WTC11 (cell line): Measurements from ENCODE around the gene GALNT16. TPM values are rescaled to one million over a fixed set of nuclear protein-coding genes. Genes with fewer than 3 reads are reported as not detected.

Experiments
- ATAC-seq: fragments of 200-7000 bp; cut with Tn5 transposase; 2 replicates; pipeline ENCODE4 v1.10.0; 2021; ENCODE audit warnings: mild to moderate bottlenecking, moderate library complexity
- CTCF ChIA-PET: fragments of 300-600 bp; sonication (Branson Sonifier 250); formaldehyde crosslinking; loops from one replicate; lab custom pipeline; 2021; ENCODE audit warnings: antibody characterized with exemption; lab: Charles Lee
- POLR2A ChIA-PET: fragments of 350-600 bp; sonication (Branson Sonifier 250); formaldehyde crosslinking; loops from one replicate; lab custom pipeline; 2021; ENCODE audit warnings: antibody characterized with exemption; lab: Charles Lee
- DNase-seq: peaks from one replicate; pipeline ENCODE4 v3.0.0; 2021; ENCODE audit warnings: low spot score
- H3K27ac Mint-ChIP-seq: 2 replicates; pipeline ENCODE4 v1.8.0; 2021; ENCODE audit warnings: mixed read lengths
- H3K27me3 Mint-ChIP-seq: 2 replicates; pipeline ENCODE4 v1.8.0; 2021; ENCODE audit warnings: low read depth, mild to moderate bottlenecking, moderate library complexity, mixed read lengths
- H3K36me3 Mint-ChIP-seq: 2 replicates; pipeline ENCODE4 v1.8.0; 2021; ENCODE audit warnings: mixed read lengths
- H3K4me1 Mint-ChIP-seq: 2 replicates; pipeline ENCODE4 v1.8.0; 2022; ENCODE audit warnings: mixed read lengths
- H3K4me3 Mint-ChIP-seq: 2 replicates; pipeline ENCODE4 v1.8.0; 2021; ENCODE audit warnings: mild to moderate bottlenecking, moderate library complexity, mixed read lengths
- H3K9me3 Mint-ChIP-seq: 2 replicates; pipeline ENCODE4 v1.8.0; 2021; ENCODE audit warnings: mixed read lengths
- ATF1 ChIP-seq: sonication (generic); formaldehyde crosslinking; IDR thresholded peaks from 2 replicates; pipeline ENCODE4 v1.8.1; 2023; ENCODE audit warnings: mild to moderate bottlenecking, moderate library complexity, missing genetic modification reagents
- CBFB ChIP-seq: sonication (generic); formaldehyde crosslinking; IDR thresholded peaks from 2 replicates; pipeline ENCODE4 v1.8.1; 2022; ENCODE audit warnings: mild to moderate bottlenecking, low read depth, missing genetic modification reagents
- CREM ChIP-seq: sonication (generic); formaldehyde crosslinking; IDR thresholded peaks from 2 replicates; pipeline ENCODE4 v1.8.1; 2022; ENCODE audit warnings: mild to moderate bottlenecking, missing genetic modification reagents, moderate library complexity
- JUN ChIP-seq: sonication (generic); formaldehyde crosslinking; IDR thresholded peaks from 2 replicates; pipeline ENCODE4 v1.8.0; 2023; ENCODE audit warnings: mild to moderate bottlenecking, missing genetic modification reagents
- NR1H2 ChIP-seq: sonication (generic); formaldehyde crosslinking; IDR thresholded peaks from 2 replicates; pipeline ENCODE4 v1.9.0; 2021; ENCODE audit warnings: mild to moderate bottlenecking, moderate library complexity, missing genetic modification reagents
- NR2C2 ChIP-seq: sonication (generic); formaldehyde crosslinking; IDR thresholded peaks from 2 replicates; pipeline ENCODE4 v1.8.0; 2022; ENCODE audit warnings: mild to moderate bottlenecking, missing genetic modification reagents
- NR3C1 ChIP-seq: sonication (generic); formaldehyde crosslinking; conservative IDR thresholded peaks from 2 replicates; pipeline ENCODE4 v1.8.1; 2023; ENCODE audit warnings: low read depth, mild to moderate bottlenecking, missing genetic modification reagents
- SMAD3 ChIP-seq: sonication (generic); formaldehyde crosslinking; IDR thresholded peaks from 2 replicates; pipeline ENCODE4 v1.8.0; 2022; ENCODE audit warnings: missing genetic modification reagents, mild to moderate bottlenecking, borderline replicate concordance
- ZNF121 ChIP-seq: sonication (generic); formaldehyde crosslinking; IDR thresholded peaks from 2 replicates; pipeline ENCODE4 v1.8.0; 2023; ENCODE audit warnings: missing genetic modification reagents
- ZNF219 ChIP-seq: sonication (generic); formaldehyde crosslinking; IDR thresholded peaks from 2 replicates; pipeline ENCODE4 v1.8.0; 2023; ENCODE audit warnings: missing genetic modification reagents, mild to moderate bottlenecking, borderline replicate concordance
- ZNF396 ChIP-seq: fragments of 250-450 bp; sonication (Bioruptor Pico); IDR thresholded peaks from 2 replicates; pipeline ENCODE4 v1.8.0; 2021; ENCODE audit warnings: mild to moderate bottlenecking, moderate library complexity, borderline replicate concordance
- ZNF416 ChIP-seq: fragments of 250-450 bp; sonication (Bioruptor Pico); IDR thresholded peaks from 2 replicates; pipeline ENCODE4 v1.9.0; 2021; ENCODE audit warnings: mild to moderate bottlenecking, inconsistent platforms
- total RNA-seq: library from RNA; stranded (reverse); gene quantifications from 3 replicates; pipeline ENCODE4 v1.2.3, GENCODE V29; 2021
- TF ChIP-seq, protein P1 (sequence below): sonication (generic); formaldehyde crosslinking; IDR thresholded peaks from 2 replicates; pipeline ENCODE4 v1.8.0; 2022; ENCODE audit warnings: missing genetic modification reagents
- TF ChIP-seq, protein P2 (sequence below): sonication (generic); formaldehyde crosslinking; IDR thresholded peaks from 2 replicates; pipeline ENCODE4 v1.8.0; 2022; ENCODE audit warnings: mild to moderate bottlenecking, missing genetic modification reagents
- TF ChIP-seq, protein P3 (sequence below): sonication (generic); formaldehyde crosslinking; IDR thresholded peaks from 2 replicates; pipeline ENCODE4 v1.8.1; 2023; ENCODE audit warnings: mild to moderate bottlenecking, missing genetic modification reagents, moderate library complexity
- TF ChIP-seq, protein P4 (sequence below): sonication (generic); formaldehyde crosslinking; IDR thresholded peaks from 2 replicates; pipeline ENCODE4 v1.8.1; 2022; ENCODE audit warnings: low read depth, missing genetic modification reagents, borderline replicate concordance
- TF ChIP-seq, protein P5 (sequence below): sonication (generic); formaldehyde crosslinking; IDR thresholded peaks from 2 replicates; pipeline ENCODE4 v1.8.0; 2022; ENCODE audit warnings: mild to moderate bottlenecking, missing genetic modification reagents
- TF ChIP-seq, protein P6 (sequence below): sonication (generic); formaldehyde crosslinking; IDR thresholded peaks from 2 replicates; pipeline ENCODE4 v1.8.1; 2022; ENCODE audit warnings: mild to moderate bottlenecking, missing genetic modification reagents, moderate library complexity, borderline replicate concordance
- TF ChIP-seq, protein P7 (sequence below): sonication (generic); formaldehyde crosslinking; IDR thresholded peaks from 2 replicates; pipeline ENCODE4 v1.8.0; 2023; ENCODE audit warnings: missing genetic modification reagents, mild to moderate bottlenecking, borderline replicate concordance

The GALNT16 gene
- total RNA-seq, 1 experiment from 2014 or later: 4.5 TPM

DNA sequence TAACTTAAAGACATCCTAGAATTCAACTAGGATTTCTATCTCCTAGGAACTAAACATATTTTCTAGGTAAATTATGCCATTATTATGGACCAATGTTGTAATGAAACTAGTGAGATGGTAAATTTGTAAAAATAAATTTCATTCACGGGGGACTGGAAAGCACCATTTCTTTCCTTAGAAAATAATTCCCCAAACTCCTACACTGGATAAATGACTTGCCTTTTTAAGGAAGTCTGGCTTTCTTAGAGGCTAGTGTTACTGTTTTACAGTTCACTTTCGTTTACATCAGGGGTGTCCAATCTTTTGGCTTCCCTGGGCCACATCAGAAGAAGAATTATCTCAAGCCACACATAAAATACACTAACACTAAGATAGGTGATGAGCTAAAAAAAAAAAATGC, 141.9 kb downstream of the GALNT16 start:
- TF ChIP-seq NR1H2 (CRISPR knock-in tag): no peak
- no peak for TF ChIP-seq ATF1 (CRISPR knock-in tag)
- TF ChIP-seq, protein P1, sequence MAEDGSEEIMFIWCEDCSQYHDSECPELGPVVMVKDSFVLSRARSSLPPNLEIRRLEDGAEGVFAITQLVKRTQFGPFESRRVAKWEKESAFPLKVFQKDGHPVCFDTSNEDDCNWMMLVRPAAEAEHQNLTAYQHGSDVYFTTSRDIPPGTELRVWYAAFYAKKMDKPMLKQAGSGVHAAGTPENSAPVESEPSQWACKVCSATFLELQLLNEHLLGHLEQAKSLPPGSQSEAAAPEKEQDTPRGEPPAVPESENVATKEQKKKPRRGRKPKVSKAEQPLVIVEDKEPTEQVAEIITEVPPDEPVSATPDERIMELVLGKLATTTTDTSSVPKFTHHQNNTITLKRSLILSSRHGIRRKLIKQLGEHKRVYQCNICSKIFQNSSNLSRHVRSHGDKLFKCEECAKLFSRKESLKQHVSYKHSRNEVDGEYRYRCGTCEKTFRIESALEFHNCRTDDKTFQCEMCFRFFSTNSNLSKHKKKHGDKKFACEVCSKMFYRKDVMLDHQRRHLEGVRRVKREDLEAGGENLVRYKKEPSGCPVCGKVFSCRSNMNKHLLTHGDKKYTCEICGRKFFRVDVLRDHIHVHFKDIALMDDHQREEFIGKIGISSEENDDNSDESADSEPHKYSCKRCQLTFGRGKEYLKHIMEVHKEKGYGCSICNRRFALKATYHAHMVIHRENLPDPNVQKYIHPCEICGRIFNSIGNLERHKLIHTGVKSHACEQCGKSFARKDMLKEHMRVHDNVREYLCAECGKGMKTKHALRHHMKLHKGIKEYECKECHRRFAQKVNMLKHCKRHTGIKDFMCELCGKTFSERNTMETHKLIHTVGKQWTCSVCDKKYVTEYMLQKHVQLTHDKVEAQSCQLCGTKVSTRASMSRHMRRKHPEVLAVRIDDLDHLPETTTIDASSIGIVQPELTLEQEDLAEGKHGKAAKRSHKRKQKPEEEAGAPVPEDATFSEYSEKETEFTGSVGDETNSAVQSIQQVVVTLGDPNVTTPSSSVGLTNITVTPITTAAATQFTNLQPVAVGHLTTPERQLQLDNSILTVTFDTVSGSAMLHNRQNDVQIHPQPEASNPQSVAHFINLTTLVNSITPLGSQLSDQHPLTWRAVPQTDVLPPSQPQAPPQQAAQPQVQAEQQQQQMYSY (CRISPR knock-in tag): no peak
- TF ChIP-seq, protein P2, sequence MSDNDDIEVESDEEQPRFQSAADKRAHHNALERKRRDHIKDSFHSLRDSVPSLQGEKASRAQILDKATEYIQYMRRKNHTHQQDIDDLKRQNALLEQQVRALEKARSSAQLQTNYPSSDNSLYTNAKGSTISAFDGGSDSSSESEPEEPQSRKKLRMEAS (CRISPR knock-in tag): no peak
- TF ChIP-seq ZNF416 (CRISPR knock-in tag): no peak
- TF ChIP-seq, protein P3, sequence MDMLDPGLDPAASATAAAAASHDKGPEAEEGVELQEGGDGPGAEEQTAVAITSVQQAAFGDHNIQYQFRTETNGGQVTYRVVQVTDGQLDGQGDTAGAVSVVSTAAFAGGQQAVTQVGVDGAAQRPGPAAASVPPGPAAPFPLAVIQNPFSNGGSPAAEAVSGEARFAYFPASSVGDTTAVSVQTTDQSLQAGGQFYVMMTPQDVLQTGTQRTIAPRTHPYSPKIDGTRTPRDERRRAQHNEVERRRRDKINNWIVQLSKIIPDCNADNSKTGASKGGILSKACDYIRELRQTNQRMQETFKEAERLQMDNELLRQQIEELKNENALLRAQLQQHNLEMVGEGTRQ (CRISPR knock-in tag): no peak
- no peak for TF ChIP-seq ZNF219 (CRISPR knock-in tag)
- TF ChIP-seq, protein P4, sequence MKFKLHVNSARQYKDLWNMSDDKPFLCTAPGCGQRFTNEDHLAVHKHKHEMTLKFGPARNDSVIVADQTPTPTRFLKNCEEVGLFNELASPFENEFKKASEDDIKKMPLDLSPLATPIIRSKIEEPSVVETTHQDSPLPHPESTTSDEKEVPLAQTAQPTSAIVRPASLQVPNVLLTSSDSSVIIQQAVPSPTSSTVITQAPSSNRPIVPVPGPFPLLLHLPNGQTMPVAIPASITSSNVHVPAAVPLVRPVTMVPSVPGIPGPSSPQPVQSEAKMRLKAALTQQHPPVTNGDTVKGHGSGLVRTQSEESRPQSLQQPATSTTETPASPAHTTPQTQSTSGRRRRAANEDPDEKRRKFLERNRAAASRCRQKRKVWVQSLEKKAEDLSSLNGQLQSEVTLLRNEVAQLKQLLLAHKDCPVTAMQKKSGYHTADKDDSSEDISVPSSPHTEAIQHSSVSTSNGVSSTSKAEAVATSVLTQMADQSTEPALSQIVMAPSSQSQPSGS (CRISPR knock-in tag): no peak
- no peak for TF ChIP-seq JUN (CRISPR knock-in tag)
- no peak for TF ChIP-seq NR2C2 (CRISPR knock-in tag)
- TF ChIP-seq SMAD3 (CRISPR knock-in tag): no peak
- TF ChIP-seq, protein P5, sequence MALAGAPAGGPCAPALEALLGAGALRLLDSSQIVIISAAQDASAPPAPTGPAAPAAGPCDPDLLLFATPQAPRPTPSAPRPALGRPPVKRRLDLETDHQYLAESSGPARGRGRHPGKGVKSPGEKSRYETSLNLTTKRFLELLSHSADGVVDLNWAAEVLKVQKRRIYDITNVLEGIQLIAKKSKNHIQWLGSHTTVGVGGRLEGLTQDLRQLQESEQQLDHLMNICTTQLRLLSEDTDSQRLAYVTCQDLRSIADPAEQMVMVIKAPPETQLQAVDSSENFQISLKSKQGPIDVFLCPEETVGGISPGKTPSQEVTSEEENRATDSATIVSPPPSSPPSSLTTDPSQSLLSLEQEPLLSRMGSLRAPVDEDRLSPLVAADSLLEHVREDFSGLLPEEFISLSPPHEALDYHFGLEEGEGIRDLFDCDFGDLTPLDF: no peak
- TF ChIP-seq, all 79 proteins: peak for 0
- peaks cover 3% of the 10 kb centered on the region; the same call in 1 of the 2 replicates for H3K36me3 Mint-ChIP-seq
- H3K9me3 Mint-ChIP-seq: no peaks in the 10 kb centered on the region
- no peaks in the 10 kb centered on the region for H3K27me3 Mint-ChIP-seq
- H3K4me1 Mint-ChIP-seq: peaks cover 28% of the 10 kb centered on the region
- ATAC-seq (no peak), DNase-seq (no peak)
- no peak overlapping the region for H3K27ac Mint-ChIP-seq
- POLR2A ChIA-PET: no interaction called here
- CTCF ChIA-PET: no interaction called here
- no peak overlapping the region for H3K4me3 Mint-ChIP-seq

DNA sequence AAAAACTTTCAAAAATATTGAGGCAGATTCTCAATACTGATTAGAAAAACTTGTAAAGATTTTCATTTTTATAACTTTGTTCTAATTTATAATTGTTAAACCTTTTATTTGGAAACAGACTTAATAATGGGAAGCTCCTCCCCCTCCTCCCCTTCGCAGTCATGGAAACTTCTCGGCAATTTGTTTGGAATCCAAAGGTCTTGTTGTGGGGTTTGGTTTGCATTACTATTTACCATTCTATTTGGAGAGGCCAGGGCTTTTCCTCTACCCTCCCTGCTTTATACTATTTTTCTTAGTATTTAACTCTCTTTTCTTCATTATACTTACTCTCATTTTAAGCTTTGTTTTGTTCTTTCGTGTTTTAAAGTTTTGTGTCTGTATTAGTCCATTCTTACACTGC, 144.5 kb downstream of the GALNT16 start:
- ChIA-PET POLR2A (no interaction called here), CTCF (no interaction called here)
- H3K9me3 Mint-ChIP-seq: no peaks in the 10 kb centered on the region
- ATAC-seq (no peak), DNase-seq (no peak)
- no peaks in the 10 kb centered on the region for H3K27me3 Mint-ChIP-seq
- no peak overlapping the region for H3K4me3 Mint-ChIP-seq
- no peaks in the 10 kb centered on the region for H3K36me3 Mint-ChIP-seq
- H3K4me1 Mint-ChIP-seq: peaks cover 19% of the 10 kb centered on the region
- no peak overlapping the region for H3K27ac Mint-ChIP-seq
- TF ChIP-seq NR3C1 (CRISPR knock-in tag) (no peak), CREM (CRISPR knock-in tag) (no peak), CBFB (no peak), ZNF121 (CRISPR knock-in tag) (no peak), ZNF396 (CRISPR knock-in tag) (no peak)
- TF ChIP-seq, protein P6, sequence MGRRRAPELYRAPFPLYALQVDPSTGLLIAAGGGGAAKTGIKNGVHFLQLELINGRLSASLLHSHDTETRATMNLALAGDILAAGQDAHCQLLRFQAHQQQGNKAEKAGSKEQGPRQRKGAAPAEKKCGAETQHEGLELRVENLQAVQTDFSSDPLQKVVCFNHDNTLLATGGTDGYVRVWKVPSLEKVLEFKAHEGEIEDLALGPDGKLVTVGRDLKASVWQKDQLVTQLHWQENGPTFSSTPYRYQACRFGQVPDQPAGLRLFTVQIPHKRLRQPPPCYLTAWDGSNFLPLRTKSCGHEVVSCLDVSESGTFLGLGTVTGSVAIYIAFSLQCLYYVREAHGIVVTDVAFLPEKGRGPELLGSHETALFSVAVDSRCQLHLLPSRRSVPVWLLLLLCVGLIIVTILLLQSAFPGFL (CRISPR knock-in tag): no peak
- TF ChIP-seq, protein P7, sequence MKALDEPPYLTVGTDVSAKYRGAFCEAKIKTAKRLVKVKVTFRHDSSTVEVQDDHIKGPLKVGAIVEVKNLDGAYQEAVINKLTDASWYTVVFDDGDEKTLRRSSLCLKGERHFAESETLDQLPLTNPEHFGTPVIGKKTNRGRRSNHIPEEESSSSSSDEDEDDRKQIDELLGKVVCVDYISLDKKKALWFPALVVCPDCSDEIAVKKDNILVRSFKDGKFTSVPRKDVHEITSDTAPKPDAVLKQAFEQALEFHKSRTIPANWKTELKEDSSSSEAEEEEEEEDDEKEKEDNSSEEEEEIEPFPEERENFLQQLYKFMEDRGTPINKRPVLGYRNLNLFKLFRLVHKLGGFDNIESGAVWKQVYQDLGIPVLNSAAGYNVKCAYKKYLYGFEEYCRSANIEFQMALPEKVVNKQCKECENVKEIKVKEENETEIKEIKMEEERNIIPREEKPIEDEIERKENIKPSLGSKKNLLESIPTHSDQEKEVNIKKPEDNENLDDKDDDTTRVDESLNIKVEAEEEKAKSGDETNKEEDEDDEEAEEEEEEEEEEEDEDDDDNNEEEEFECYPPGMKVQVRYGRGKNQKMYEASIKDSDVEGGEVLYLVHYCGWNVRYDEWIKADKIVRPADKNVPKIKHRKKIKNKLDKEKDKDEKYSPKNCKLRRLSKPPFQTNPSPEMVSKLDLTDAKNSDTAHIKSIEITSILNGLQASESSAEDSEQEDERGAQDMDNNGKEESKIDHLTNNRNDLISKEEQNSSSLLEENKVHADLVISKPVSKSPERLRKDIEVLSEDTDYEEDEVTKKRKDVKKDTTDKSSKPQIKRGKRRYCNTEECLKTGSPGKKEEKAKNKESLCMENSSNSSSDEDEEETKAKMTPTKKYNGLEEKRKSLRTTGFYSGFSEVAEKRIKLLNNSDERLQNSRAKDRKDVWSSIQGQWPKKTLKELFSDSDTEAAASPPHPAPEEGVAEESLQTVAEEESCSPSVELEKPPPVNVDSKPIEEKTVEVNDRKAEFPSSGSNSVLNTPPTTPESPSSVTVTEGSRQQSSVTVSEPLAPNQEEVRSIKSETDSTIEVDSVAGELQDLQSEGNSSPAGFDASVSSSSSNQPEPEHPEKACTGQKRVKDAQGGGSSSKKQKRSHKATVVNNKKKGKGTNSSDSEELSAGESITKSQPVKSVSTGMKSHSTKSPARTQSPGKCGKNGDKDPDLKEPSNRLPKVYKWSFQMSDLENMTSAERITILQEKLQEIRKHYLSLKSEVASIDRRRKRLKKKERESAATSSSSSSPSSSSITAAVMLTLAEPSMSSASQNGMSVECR (CRISPR knock-in tag): no peak
